ENCODE measurements around the gene TPT1. TPM values are rescaled to one million over a fixed set of nuclear protein-coding genes. Genes with fewer than 3 reads are reported as not detected.

The TPT1 gene
- total and polyA plus RNA-seq, 2 of the 13 experiments (the other 11 are each of a cell fraction or from before 2014, with no cell fraction given): 2,953 to 3,594 TPM

GRCh38 chr13:45289936-45290563, 50.9 kb downstream of the TPT1 start (continued):
- no peak for TF ChIP-seq ZNF609 (CRISPR knock-in tag; IDR thresholded peaks at IDR 0.05; ENCODE audit: borderline replicate concordance)

Small RNA genes lying within 50 kb of the gene (small RNA-seq; reads per million reads assigned to genes)
- gene SNORA31 (ENCODE audit: insufficient read depth in 2 of 3, insufficient read length in 3 of 3, low read depth in 2 of 3, low replicate concordance in 1 of 3): 32.6 to 596 (median 258) reads per million in 3 experiments

Other genes with a start within 250 kb of the TPT1 start
- 32.8 and 48.3 TPM in 2 replicates for gene GTF2F2, start 220.7 kb downstream of the TPT1 start, total RNA-seq (2016; rRNA removed; fragmentation: Illumina TruSeq; extraction: Trizol)
- gene GTF2F2, start 220.7 kb downstream of the TPT1 start, polyA plus RNA-seq (2011; rRNA removed): 8.5 and 10.6 TPM in 2 replicates
- gene KCTD4, start 140.1 kb downstream of the TPT1 start, total RNA-seq (2016; rRNA removed; fragmentation: Illumina TruSeq; extraction: Trizol): not detected in 2 replicates
- gene KCTD4, start 140.1 kb downstream of the TPT1 start, polyA plus RNA-seq (2011; rRNA removed): not detected in 2 replicates
- gene SLC25A30, start 77.2 kb upstream of the TPT1 start, total RNA-seq (2016; rRNA removed; fragmentation: Illumina TruSeq; extraction: Trizol): 22.5 and 51.1 TPM in 2 replicates
- gene SLC25A30, start 77.2 kb upstream of the TPT1 start, polyA plus RNA-seq (2011; rRNA removed): 19.6 and 19.9 TPM in 2 replicates
- gene COG3, start 123.8 kb upstream of the TPT1 start, total RNA-seq (2016; rRNA removed; fragmentation: Illumina TruSeq; extraction: Trizol): 47.5 and 47.8 TPM in 2 replicates
- 32.8 and 37.8 TPM in 2 replicates for gene COG3, start 123.8 kb upstream of the TPT1 start, polyA plus RNA-seq (2011; rRNA removed)

Data from HepG2 (cell line).